Activated CD4-positive, alpha-beta memory T cell treated with anti-CD3 and anti-CD28 coated beads, Interleukin-2, amount 10 ng/mL, durations not matched to agents 7 days and 5 days (primary cell): ENCODE results near the gene CHST15. TPM values are rescaled to one million over a fixed set of nuclear protein-coding genes. Genes with fewer than 3 reads are reported as not detected.

Source experiments
- CTCF ChIA-PET: fragments of 350-600 bp; sonication (Branson Sonifier 250); formaldehyde crosslinking; loops from one replicate; lab custom pipeline; 2021; ENCODE audit warnings: antibody characterized with exemption, inconsistent platforms; lab: Charles Lee
- POLR2A ChIA-PET: fragments of 350-600 bp; sonication (Branson Sonifier 250); formaldehyde crosslinking; loops from one replicate; lab custom pipeline; 2021; ENCODE audit warnings: antibody characterized with exemption; lab: Charles Lee
- DNase-seq: peaks from one replicate; pipeline ENCODE4 v3.0.0-alpha.2; 2020
- H3K27ac Mint-ChIP-seq: one replicate; pipeline ENCODE4 v1.8.0; 2021; ENCODE audit warnings: mild to moderate bottlenecking, mixed read lengths
- H3K27me3 Mint-ChIP-seq: one replicate; pipeline ENCODE4 v1.8.0; 2021; ENCODE audit warnings: mixed read lengths
- H3K36me3 Mint-ChIP-seq: one replicate; pipeline ENCODE4 v1.8.0; 2021; ENCODE audit warnings: low read depth, mixed read lengths
- H3K4me1 Mint-ChIP-seq: one replicate; pipeline ENCODE4 v1.8.0; 2021; ENCODE audit warnings: mixed read lengths
- H3K4me3 Mint-ChIP-seq: one replicate; pipeline ENCODE4 v1.8.0; 2021; ENCODE audit warnings: mild to moderate bottlenecking, mixed read lengths
- H3K9me3 Mint-ChIP-seq: one replicate; pipeline ENCODE4 v1.8.0; 2021; ENCODE audit warnings: mixed read lengths
- total RNA-seq, 2 experiments: library from RNA; stranded (reverse); gene quantifications; one replicate each; pipeline ENCODE4 v1.2.3, GENCODE V29; 2021

Gene CHST15
- total RNA-seq, 2 experiments from 2014 or later, result 0.10 to 0.20 TPM

DNA sequence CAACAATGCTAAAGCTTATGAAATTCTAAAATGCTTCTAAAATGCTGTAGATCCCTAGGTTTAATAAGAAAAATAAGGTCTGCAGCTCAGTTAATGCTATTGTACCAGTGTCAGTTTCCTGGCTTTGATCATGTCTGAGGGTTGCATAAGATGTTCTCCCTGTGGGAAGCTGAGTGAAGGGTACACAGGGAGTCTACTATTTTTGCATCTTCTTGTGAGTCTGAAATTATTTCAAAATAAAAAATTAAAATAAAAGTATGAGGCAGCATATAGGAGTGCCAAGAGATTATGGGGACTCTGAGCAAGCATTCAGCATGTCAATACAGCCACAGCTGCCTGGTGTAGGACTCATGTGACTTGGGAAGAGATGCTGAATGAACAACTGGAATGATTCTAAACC, 14.7 kb downstream of the CHST15 start:
- no peaks in the 10 kb centered on the region for H3K36me3 Mint-ChIP-seq
- H3K27me3 Mint-ChIP-seq, result peaks cover 2% of the 10 kb centered on the region
- peaks cover 7% of the 10 kb centered on the region for H3K4me1 Mint-ChIP-seq
- ChIA-PET POLR2A (no interaction called here), CTCF (no interaction called here)
- H3K27ac Mint-ChIP-seq, result no peak overlapping the region
- no peak overlapping the region for H3K4me3 Mint-ChIP-seq
- no peaks in the 10 kb centered on the region for H3K9me3 Mint-ChIP-seq
- no peak for DNase-seq

DNA sequence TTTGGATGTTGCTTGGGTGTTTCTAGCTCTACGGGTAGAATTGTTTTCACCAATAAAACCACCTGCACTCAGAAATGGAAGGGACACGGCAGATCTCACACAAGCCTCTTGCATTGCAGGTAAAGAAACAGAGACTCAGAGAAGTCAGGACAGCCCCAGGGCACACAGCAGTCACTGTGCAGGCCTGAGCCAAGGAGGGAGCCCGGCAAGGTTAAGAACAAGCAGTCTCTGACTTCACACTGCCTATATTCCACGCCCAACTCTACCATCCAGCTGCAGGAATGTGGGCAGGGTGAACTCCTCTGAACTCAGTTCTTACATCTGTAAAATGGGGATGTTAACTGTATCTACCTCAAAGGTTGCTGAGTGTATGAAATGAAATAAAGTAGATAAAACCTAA, 15.4 kb downstream of the CHST15 start:
- ChIA-PET CTCF (no interaction called here), POLR2A (no interaction called here)
- H3K4me1 Mint-ChIP-seq, result peaks cover 7% of the 10 kb centered on the region
- no peaks in the 10 kb centered on the region for H3K9me3 Mint-ChIP-seq
- no peak overlapping the region for H3K4me3 Mint-ChIP-seq
- H3K27ac Mint-ChIP-seq, result no peak overlapping the region
- peaks cover 4% of the 10 kb centered on the region for H3K27me3 Mint-ChIP-seq
- no peak for DNase-seq
- no peaks in the 10 kb centered on the region for H3K36me3 Mint-ChIP-seq

DNA sequence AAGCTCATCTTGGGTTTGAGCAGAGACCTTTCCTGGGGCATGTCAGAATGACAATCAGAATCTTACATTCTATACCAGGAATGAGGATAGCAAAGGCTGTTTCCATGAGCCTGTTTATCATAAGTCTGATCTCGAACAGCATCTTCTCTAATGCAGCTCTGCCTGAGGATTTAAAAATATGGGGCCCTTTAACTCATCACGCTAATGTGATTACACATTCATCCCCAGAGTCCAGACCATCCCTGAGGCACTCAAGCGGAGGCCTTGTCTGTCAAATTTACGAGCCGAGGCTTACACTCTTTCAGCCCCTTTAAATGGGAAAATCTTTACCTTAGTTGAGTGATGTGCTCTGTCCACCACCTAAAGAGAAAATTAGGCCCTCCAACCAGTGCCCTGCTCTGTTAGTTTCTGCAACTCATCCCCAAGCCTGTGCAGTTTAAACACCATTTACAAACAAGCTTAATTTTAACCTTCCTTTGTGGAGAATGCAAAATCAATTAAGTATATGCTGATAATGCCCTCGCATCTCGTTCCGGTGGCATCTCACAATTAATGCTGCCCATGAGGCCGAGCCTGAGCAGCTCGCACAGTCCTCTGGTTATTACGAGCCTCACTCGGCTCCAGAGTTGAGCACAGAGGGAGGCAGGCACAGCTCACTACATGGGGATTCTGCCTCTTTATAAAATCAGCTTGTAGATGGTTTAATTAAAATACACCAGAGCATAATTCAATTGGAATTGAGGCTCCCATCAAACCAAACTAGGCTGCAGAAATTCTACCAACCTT, 16.0 kb downstream of the CHST15 start:
- Mint-ChIP-seq H3K4me1 (peaks cover 7% of the 10 kb centered on the region), H3K36me3 (no peaks in the 10 kb centered on the region)
- CTCF ChIA-PET, result no interaction called here

DNA sequence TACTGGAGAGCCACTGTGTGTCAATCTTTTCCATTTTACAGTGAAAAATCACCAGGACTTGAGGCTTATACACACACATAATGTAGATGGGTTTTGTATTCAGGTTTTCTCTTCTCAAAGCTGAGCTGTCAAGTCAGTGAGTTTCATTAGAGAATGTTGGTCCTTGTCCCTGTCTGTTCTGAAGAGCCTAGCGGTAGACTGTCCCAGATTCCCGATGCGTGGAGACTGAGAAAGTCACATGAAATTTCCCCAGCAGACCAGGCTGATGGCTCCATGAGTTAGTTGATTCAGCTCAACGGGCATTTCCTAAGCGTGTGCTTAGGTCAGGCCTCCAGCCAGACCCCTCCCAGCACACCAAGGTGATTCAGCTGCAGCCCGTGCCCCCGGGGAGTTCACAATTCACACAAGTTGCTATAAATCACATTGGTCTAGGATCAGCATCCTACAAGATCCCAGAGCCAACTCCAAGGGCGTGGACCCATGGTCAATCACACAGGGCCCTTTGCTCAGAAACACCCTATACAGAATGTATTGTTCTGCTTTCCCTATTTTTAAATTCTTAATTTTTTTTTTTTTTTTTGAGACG, 17.2 kb downstream of the CHST15 start:
- ChIA-PET CTCF (no interaction called here), POLR2A (no interaction called here)
- Mint-ChIP-seq H3K27ac (no peak overlapping the region), H3K9me3 (no peaks in the 10 kb centered on the region), H3K27me3 (peaks cover 11% of the 10 kb centered on the region), H3K36me3 (no peaks in the 10 kb centered on the region), H3K4me3 (no peak overlapping the region), H3K4me1 (peaks cover 7% of the 10 kb centered on the region)
- DNase-seq, result no peak

More for the DNA sequence above, 16.0 kb downstream of the CHST15 start:
- Mint-ChIP-seq H3K4me3 (no peak overlapping the region), H3K27me3 (peaks cover 4% of the 10 kb centered on the region), H3K9me3 (no peaks in the 10 kb centered on the region), H3K27ac (no peak overlapping the region)
- no peak for DNase-seq
- POLR2A ChIA-PET, result no interaction called here

DNA sequence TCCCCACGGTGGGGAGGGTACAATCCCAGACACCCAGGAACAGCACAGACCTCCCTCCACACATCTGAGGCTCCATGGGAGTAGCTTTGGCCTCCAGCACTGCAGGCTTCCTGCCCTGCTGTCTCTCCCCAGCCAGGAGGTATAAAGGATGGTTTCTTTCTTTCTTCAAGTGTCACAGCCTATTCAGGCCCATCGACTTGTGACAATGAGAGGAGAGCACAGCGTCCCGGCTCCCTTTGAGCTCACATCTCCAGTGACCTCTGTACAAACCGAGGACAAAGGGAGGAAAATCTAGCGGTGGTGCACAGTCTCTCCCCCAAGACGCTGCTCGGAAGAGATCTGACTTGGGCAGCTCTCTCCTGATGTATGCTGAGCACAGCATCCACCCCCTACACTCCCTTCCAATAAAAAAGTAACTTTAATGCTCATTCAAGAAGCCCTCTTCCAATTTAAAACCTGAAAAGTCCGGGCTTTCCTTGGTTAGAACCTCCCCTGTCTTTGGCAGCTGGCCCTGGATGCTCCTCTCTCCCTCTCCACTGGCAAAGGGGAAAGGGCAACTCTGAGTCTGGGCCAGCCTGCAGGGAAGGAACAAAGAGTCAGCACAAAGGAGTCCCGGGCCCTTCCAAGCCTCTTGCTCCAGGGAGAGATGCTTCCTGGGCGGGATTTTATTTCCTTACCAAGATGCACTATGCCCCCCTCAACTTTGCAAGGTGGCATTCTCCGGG, 18.0 kb downstream of the CHST15 start:
- no peaks in the 10 kb centered on the region for H3K9me3 Mint-ChIP-seq
- DNase-seq, result no peak
- peaks cover 12% of the 10 kb centered on the region for H3K27me3 Mint-ChIP-seq
- no peaks in the 10 kb centered on the region for H3K36me3 Mint-ChIP-seq
- ChIA-PET POLR2A (no interaction called here), CTCF (interaction anchor here (1.1 kb wide), 1 partner anchor 9 kb away, joined by 3 read pairs; no protein-coding TSS in a partner anchor)
- no peak overlapping the region for H3K4me3 Mint-ChIP-seq
- no peak overlapping the region for H3K27ac Mint-ChIP-seq
- peaks cover 7% of the 10 kb centered on the region for H3K4me1 Mint-ChIP-seq

DNA sequence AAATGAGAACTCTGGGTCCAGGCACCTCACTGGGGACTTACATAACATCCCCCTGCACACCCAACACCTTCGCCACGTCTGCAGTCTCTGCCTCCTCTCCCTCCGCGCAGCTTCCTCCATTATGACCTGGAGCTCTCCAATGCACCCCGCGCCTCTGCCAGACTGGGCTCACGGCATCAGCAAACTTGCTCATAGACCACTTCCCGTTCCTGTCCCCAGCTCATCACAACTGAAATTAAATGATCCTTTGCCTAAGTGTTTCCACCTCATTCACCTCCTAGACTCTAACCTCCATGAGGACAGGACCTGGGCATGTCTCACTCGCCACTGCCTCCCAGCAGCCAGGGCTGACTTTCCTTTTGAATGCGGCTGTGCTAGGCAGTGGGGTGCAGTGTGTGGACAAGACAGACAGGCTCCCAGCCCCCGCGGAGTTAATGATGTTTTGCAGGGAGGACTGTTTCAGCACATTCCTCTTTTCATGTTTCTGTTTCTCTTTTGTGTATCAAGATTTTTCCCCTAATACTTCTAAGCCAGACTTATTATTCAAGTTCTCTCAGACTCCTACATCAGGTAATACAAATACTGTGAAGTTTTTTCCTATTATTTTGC, 18.8 kb downstream of the CHST15 start:
- POLR2A ChIA-PET, result no interaction called here

DNA sequence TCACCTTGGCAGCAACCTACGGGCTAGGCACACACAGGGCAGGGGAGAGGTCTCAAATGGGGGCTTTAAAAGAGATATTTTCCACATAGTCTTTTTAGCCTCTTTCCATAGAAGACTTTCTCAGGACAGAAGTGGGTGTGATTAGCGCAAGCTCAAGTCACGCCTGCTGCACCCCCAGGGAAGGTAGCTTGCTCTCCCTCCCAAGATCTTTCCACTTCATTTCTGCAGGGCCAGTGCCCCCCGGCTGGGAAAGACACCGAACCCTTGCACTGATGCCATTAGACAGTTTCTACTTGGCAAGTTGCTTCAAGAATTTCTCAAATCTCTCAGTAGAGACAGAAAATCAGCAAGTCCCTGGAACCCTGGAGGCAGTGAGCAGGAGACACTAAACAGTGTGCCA, 19.4 kb downstream of the CHST15 start:
- Mint-ChIP-seq H3K27me3 (peaks cover 12% of the 10 kb centered on the region), H3K36me3 (no peaks in the 10 kb centered on the region), H3K4me3 (no peak overlapping the region), H3K27ac (no peak overlapping the region), H3K4me1 (peaks cover 7% of the 10 kb centered on the region), H3K9me3 (no peaks in the 10 kb centered on the region)
- DNase-seq, result no peak
- POLR2A ChIA-PET, result no interaction called here
- CTCF ChIA-PET, result no interaction called here

More for the DNA sequence above, 18.8 kb downstream of the CHST15 start:
- H3K9me3 Mint-ChIP-seq, result no peaks in the 10 kb centered on the region
- H3K27me3 Mint-ChIP-seq, result peaks cover 12% of the 10 kb centered on the region
- no peaks in the 10 kb centered on the region for H3K36me3 Mint-ChIP-seq
- H3K4me1 Mint-ChIP-seq, result peaks cover 7% of the 10 kb centered on the region
- DNase-seq, result no peak
- H3K4me3 Mint-ChIP-seq, result no peak overlapping the region
- CTCF ChIA-PET, result interaction anchor here (1.1 kb wide), 1 partner anchor 8 kb away, joined by 3 read pairs; no protein-coding TSS in a partner anchor
- H3K27ac Mint-ChIP-seq, result peak overlapping the region; percentile 13

DNA sequence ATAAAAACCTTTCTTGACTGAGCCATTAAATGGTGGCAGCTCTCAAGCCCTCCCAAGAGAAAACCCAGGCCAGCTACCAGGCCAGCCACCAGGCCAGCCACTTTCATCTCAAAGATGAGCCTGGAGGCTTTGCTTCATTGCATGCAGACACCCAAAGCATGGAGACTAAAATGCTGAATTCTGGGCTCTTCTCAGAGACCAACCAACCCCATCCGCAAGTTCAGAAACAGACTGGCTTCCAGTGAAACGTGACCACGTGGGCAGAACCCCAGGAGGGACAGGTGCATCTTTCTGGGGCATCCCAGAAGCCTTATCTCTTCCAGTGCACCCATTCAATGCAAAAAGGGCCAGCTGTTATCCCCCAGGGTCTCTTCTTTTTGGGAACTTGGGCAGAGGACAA, 20.9 kb downstream of the CHST15 start:
- H3K27me3 Mint-ChIP-seq, result peaks cover 12% of the 10 kb centered on the region
- H3K27ac Mint-ChIP-seq, result no peak overlapping the region
- no peaks in the 10 kb centered on the region for H3K9me3 Mint-ChIP-seq
- peaks cover 7% of the 10 kb centered on the region for H3K4me1 Mint-ChIP-seq
- ChIA-PET CTCF (no interaction called here), POLR2A (no interaction called here)
- no peaks in the 10 kb centered on the region for H3K36me3 Mint-ChIP-seq
- no peak overlapping the region for H3K4me3 Mint-ChIP-seq
- no peak for DNase-seq

DNA sequence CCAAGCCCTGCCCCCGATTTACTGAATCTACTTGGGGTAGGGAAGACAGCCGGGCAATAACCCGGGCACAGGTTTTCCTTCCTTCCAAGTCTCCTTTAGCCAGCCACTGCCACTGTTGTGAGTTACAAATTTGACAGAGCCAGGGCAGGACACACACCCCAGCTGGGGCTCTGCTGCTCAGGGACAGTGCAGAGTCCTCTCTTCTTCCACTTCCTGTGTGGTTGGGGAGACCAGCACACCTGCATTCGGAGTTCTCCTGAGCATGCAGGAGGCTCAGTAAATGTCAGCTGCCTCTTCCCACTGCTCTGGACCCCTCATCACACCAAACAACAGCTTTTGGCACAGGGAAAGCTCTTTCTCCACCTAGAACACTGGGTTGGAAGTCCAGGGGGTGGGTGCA, 21.3 kb downstream of the CHST15 start:
- Mint-ChIP-seq H3K4me3 (no peak overlapping the region), H3K27me3 (peaks cover 12% of the 10 kb centered on the region), H3K27ac (no peak overlapping the region), H3K4me1 (peaks cover 7% of the 10 kb centered on the region), H3K9me3 (no peaks in the 10 kb centered on the region), H3K36me3 (no peaks in the 10 kb centered on the region)
- CTCF ChIA-PET, result no interaction called here
- POLR2A ChIA-PET, result no interaction called here
- DNase-seq, result no peak

DNA sequence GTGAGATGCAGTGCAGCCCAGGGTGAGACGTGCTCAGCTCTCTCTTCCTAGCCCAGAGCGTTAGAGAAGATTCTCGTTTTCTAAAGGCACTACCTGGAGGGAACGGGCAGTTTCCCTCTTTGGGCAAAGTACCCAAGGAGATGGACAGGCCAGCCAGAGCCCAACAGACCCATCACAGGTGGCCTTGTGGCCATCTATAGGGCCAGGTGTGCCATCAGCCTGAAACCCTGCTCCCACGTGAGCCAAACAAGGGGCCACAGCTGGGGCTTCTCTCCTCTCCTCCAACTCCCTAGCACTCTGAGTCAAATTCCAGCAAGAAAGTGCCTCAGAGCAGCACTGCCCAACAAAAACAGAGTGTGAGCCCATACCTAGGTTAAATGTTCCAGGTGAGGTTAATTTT, 22.3 kb downstream of the CHST15 start:
- H3K9me3 Mint-ChIP-seq, result no peaks in the 10 kb centered on the region
- H3K27me3 Mint-ChIP-seq, result peaks cover 18% of the 10 kb centered on the region
- CTCF ChIA-PET, result no interaction called here
- no peak overlapping the region for H3K27ac Mint-ChIP-seq
- peaks cover 8% of the 10 kb centered on the region for H3K4me1 Mint-ChIP-seq
- H3K4me3 Mint-ChIP-seq, result no peak overlapping the region
- no peaks in the 10 kb centered on the region for H3K36me3 Mint-ChIP-seq
- no peak for DNase-seq
- POLR2A ChIA-PET, result no interaction called here

DNA sequence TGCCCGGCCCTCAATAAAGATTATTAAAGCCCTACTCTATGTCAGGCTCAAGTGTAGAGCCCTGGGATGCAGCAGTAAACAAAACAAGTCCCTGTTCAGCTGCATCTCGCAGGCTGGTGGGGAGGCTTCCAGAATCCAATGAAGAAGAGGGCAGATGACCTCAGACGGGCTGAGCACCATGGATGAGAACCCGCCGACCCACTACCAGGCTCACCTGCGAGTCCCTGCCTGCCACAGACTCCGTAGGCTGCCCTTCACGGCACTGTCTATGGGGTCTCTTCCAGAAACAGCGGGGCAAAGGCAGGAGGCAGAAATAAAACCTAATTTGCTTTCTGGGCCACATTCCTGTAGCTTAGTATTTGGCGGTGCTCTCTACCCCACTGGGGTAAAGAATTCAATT, 22.7 kb downstream of the CHST15 start:
- ChIA-PET POLR2A (no interaction called here), CTCF (no interaction called here)
- Mint-ChIP-seq H3K4me3 (no peak overlapping the region), H3K36me3 (no peaks in the 10 kb centered on the region), H3K27me3 (peaks cover 21% of the 10 kb centered on the region), H3K27ac (no peak overlapping the region), H3K4me1 (peaks cover 10% of the 10 kb centered on the region), H3K9me3 (no peaks in the 10 kb centered on the region)
- DNase-seq, result no peak

DNA sequence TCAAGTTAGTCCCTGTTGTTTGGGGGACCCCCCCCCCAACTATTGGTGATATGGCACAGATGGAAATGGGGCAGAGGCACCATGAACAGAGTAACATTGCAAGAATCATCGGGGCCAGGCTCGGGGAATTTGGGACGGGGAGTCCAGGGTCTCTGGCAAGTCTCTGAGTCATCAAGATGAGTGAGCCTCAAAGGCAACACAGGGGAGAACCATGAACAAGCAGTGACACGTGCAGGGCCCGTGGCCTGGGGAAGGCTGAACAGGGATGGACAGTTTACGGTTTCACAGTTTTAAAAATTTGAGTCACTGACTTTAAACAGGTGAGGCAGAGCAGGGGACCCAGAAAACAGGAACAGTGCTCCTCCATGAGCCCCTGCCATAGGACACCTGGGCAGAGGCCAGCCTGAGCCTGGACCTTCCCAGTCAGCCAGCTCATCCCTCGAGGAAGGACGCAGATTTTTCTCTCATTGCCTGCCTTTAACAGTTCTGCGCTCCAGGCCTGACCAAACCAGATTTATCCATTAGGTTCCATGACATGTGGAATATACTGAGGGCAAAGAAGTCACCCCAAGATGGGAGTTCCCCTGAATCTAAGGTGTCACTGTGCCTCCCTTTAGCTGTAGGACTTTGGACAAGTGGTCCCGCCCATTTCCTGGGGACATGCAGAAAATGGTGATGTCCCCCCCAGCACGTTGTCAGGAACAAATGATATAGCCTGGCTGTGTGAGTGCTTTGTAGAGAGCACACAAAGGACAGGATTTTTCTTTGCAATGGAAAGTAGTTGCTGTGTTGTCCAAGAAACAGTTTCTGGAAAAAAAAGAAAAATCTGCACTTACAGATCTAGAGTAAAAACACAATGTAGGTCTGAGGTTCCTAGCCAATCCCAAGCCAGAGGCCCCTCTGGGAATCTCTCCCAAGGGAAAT, 23.8 kb downstream of the CHST15 start:
- H3K27me3 Mint-ChIP-seq, result peaks cover 26% of the 10 kb centered on the region
- H3K36me3 Mint-ChIP-seq, result no peaks in the 10 kb centered on the region
- peaks cover 9% of the 10 kb centered on the region for H3K4me1 Mint-ChIP-seq
- H3K27ac Mint-ChIP-seq, result no peak overlapping the region
- no peak for DNase-seq
- no peaks in the 10 kb centered on the region for H3K9me3 Mint-ChIP-seq
- H3K4me3 Mint-ChIP-seq, result no peak overlapping the region
- CTCF ChIA-PET, result interaction anchor here (0.6 kb wide), 1 partner anchor 1928 kb away, joined by 3 read pairs; no protein-coding TSS in a partner anchor
- POLR2A ChIA-PET, result no interaction called here
